Suppressor macrophage (primary cell): ENCODE results near the gene RNASE4.

ENCODE experiments used
- DNase-seq, 4 experiments: peaks; one replicate each; pipeline ENCODE4 v3.0.0-alpha.2; 2020 to 2022

The RNASE4 gene

GRCh38 chr14:20746566-20746965 is 62.2 kb downstream of the RNASE4 start:
- DNase-seq = peak; percentile 32 to 53 (median 47)

GRCh38 chr14:20748439-20748838 is 64.1 kb downstream of the RNASE4 start:
- DNase-seq = no peak

- no peak for DNase-seq
Measured at GRCh38 chr14:20750194-20750593, 65.8 kb downstream of the RNASE4 start.
